ENCODE measurements around the gene ITIH3.

Gene ITIH3

GRCh38 chr3:52783211-52783555, 11.4 kb upstream of the ITIH3 start:
- no peak overlapping the region for H3K9ac ChIP-seq (ENCODE audit: low read length)
- WGBS (ENCODE audit: extremely low coverage, insufficient coverage, insufficient read length) = no CpG with 5 or more reads among the region's 3 CpGs
- no peak overlapping the region for H2BK12ac ChIP-seq (ENCODE audit: low read length)
- no peaks in the 10 kb centered on the region for H3K79me2 ChIP-seq (ENCODE audit: control insufficient read depth, insufficient read depth, low read length, poor library complexity)
- H3K4me3 ChIP-seq (ENCODE audit: low read depth, low read length) = no peak overlapping the region
- no peaks in the 10 kb centered on the region for H3K27me3 ChIP-seq (ENCODE audit: insufficient read depth, low read length)
- H4K91ac ChIP-seq (ENCODE audit: low read depth, low read length) = no peak overlapping the region
- H3K18ac ChIP-seq (ENCODE audit: low read length) = no peak overlapping the region
- H3K79me1 ChIP-seq (ENCODE audit: low read length) = no peaks in the 10 kb centered on the region
- no peaks in the 10 kb centered on the region for H3K4me1 ChIP-seq (ENCODE audit: control insufficient read depth in 1 of 2, insufficient read depth in 2 of 2, low read length in 2 of 2)
- H3K9me3 ChIP-seq (ENCODE audit: insufficient read depth, low read depth, low read length) = no peaks in the 10 kb centered on the region
- no peak overlapping the region for H3K14ac ChIP-seq (ENCODE audit: low read length)
- DNase-seq = no peak
- H2BK120ac ChIP-seq (ENCODE audit: insufficient read depth, low read length, poor library complexity) = no peak overlapping the region
- no peak overlapping the region for H3K27ac ChIP-seq (ENCODE audit: low read depth, low read length)
- no peak overlapping the region for H2AFZ ChIP-seq (ENCODE audit: insufficient read depth, low read length, poor library complexity)
- H2AK5ac ChIP-seq (ENCODE audit: low read length) = no peak overlapping the region
- no peak overlapping the region for H4K12ac ChIP-seq (ENCODE audit: low read depth, low read length)
- no peak overlapping the region for H3K4me2 ChIP-seq (ENCODE audit: low read length)
- no peak overlapping the region for H4K8ac ChIP-seq (ENCODE audit: low read depth, low read length)
- H3K4ac ChIP-seq (ENCODE audit: low read depth, low read length) = no peak overlapping the region
- no peaks in the 10 kb centered on the region for H3K36me3 ChIP-seq (ENCODE audit: control insufficient read depth in 1 of 2, insufficient read depth in 2 of 2, low read length in 2 of 2)
- H2BK5ac ChIP-seq (ENCODE audit: low read depth, low read length, poor library complexity) = no peak overlapping the region
- H3K23ac ChIP-seq (ENCODE audit: low read length) = no peak overlapping the region

- H3K23ac ChIP-seq (ENCODE audit: low read length) = no peak overlapping the region
- H3K4me2 ChIP-seq (ENCODE audit: low read length) = no peak overlapping the region
- no peak overlapping the region for H3K14ac ChIP-seq (ENCODE audit: low read length)
- H3K27me3 ChIP-seq (ENCODE audit: insufficient read depth, low read length) = no peaks in the 10 kb centered on the region
- no CpG with 5 or more reads among the region's 18 CpGs for WGBS (ENCODE audit: extremely low coverage, insufficient coverage, insufficient read length)
- no peak overlapping the region for H3K4me3 ChIP-seq (ENCODE audit: low read depth, low read length)
- no peak overlapping the region for H3K9ac ChIP-seq (ENCODE audit: low read length)
- no peak overlapping the region for H4K91ac ChIP-seq (ENCODE audit: low read depth, low read length)
- no peak overlapping the region for H2AK5ac ChIP-seq (ENCODE audit: low read length)
- no peak overlapping the region for H3K27ac ChIP-seq (ENCODE audit: low read depth, low read length)
- no peak for DNase-seq
- H2BK12ac ChIP-seq (ENCODE audit: low read length) = no peak overlapping the region
- no peaks in the 10 kb centered on the region for H3K79me1 ChIP-seq (ENCODE audit: low read length)
- no peaks in the 10 kb centered on the region for H3K36me3 ChIP-seq (ENCODE audit: control insufficient read depth in 1 of 2, insufficient read depth in 2 of 2, low read length in 2 of 2)
- H3K4me1 ChIP-seq (ENCODE audit: control insufficient read depth in 1 of 2, insufficient read depth in 2 of 2, low read length in 2 of 2) = no peaks in the 10 kb centered on the region
- no peak overlapping the region for H2BK5ac ChIP-seq (ENCODE audit: low read depth, low read length, poor library complexity)
- no peak overlapping the region for H4K12ac ChIP-seq (ENCODE audit: low read depth, low read length)
- no peak overlapping the region for H2AFZ ChIP-seq (ENCODE audit: insufficient read depth, low read length, poor library complexity)
- no peak overlapping the region for H4K8ac ChIP-seq (ENCODE audit: low read depth, low read length)
- H3K79me2 ChIP-seq (ENCODE audit: control insufficient read depth, insufficient read depth, low read length, poor library complexity) = no peaks in the 10 kb centered on the region
- no peaks in the 10 kb centered on the region for H3K9me3 ChIP-seq (ENCODE audit: insufficient read depth, low read depth, low read length)
- H3K18ac ChIP-seq (ENCODE audit: low read length) = no peak overlapping the region
- H3K4ac ChIP-seq (ENCODE audit: low read depth, low read length) = no peak overlapping the region
- H2BK120ac ChIP-seq (ENCODE audit: insufficient read depth, low read length, poor library complexity) = no peak overlapping the region
Observed at GRCh38 chr3:52784021-52784621, 10.5 kb upstream of the ITIH3 start.

GRCh38 chr3:52784931-52785590, 9.5 kb upstream of the ITIH3 start:
- Histone ChIP-seq H2BK12ac (ENCODE audit: low read length) (no peak overlapping the region), H3K4ac (ENCODE audit: low read depth, low read length) (no peak overlapping the region), H3K4me2 (ENCODE audit: low read length) (no peak overlapping the region), H4K91ac (ENCODE audit: low read depth, low read length) (no peak overlapping the region), H4K12ac (ENCODE audit: low read depth, low read length) (no peak overlapping the region), H3K23ac (ENCODE audit: low read length) (no peak overlapping the region), H3K9me3 (ENCODE audit: insufficient read depth, low read depth, low read length) (no peaks in the 10 kb centered on the region), H3K79me1 (ENCODE audit: low read length) (no peaks in the 10 kb centered on the region), H3K4me1 (ENCODE audit: control insufficient read depth in 1 of 2, insufficient read depth in 2 of 2, low read length in 2 of 2) (no peaks in the 10 kb centered on the region), H3K18ac (ENCODE audit: low read length) (no peak overlapping the region), H3K36me3 (ENCODE audit: control insufficient read depth in 1 of 2, insufficient read depth in 2 of 2, low read length in 2 of 2) (no peaks in the 10 kb centered on the region), H2AFZ (ENCODE audit: insufficient read depth, low read length, poor library complexity) (no peak overlapping the region), H3K27ac (ENCODE audit: low read depth, low read length) (no peak overlapping the region), H2BK5ac (ENCODE audit: low read depth, low read length, poor library complexity) (no peak overlapping the region), H3K27me3 (ENCODE audit: insufficient read depth, low read length) (no peaks in the 10 kb centered on the region), H2BK120ac (ENCODE audit: insufficient read depth, low read length, poor library complexity) (no peak overlapping the region), H2AK5ac (ENCODE audit: low read length) (no peak overlapping the region), H3K14ac (ENCODE audit: low read length) (no peak overlapping the region), H4K8ac (ENCODE audit: low read depth, low read length) (no peak overlapping the region), H3K4me3 (ENCODE audit: low read depth, low read length) (no peak overlapping the region), H3K9ac (ENCODE audit: low read length) (no peak overlapping the region), H3K79me2 (ENCODE audit: control insufficient read depth, insufficient read depth, low read length, poor library complexity) (no peaks in the 10 kb centered on the region)
- no CpG with 5 or more reads among the region's 5 CpGs for WGBS (ENCODE audit: extremely low coverage, insufficient coverage, insufficient read length)
- no peak for DNase-seq

- no peak overlapping the region for H3K18ac ChIP-seq (ENCODE audit: low read length)
- no peak overlapping the region for H3K4ac ChIP-seq (ENCODE audit: low read depth, low read length)
- no peak overlapping the region for H3K9ac ChIP-seq (ENCODE audit: low read length)
- no peaks in the 10 kb centered on the region for H3K36me3 ChIP-seq (ENCODE audit: control insufficient read depth in 1 of 2, insufficient read depth in 2 of 2, low read length in 2 of 2)
- H3K4me2 ChIP-seq (ENCODE audit: low read length) = no peak overlapping the region
- H3K27me3 ChIP-seq (ENCODE audit: insufficient read depth, low read length) = no peaks in the 10 kb centered on the region
- no peak overlapping the region for H4K12ac ChIP-seq (ENCODE audit: low read depth, low read length)
- H2BK120ac ChIP-seq (ENCODE audit: insufficient read depth, low read length, poor library complexity) = no peak overlapping the region
- H3K4me1 ChIP-seq (ENCODE audit: control insufficient read depth in 1 of 2, insufficient read depth in 2 of 2, low read length in 2 of 2) = no peaks in the 10 kb centered on the region
- no peak for DNase-seq
- no peaks in the 10 kb centered on the region for H3K79me2 ChIP-seq (ENCODE audit: control insufficient read depth, insufficient read depth, low read length, poor library complexity)
- no peak overlapping the region for H3K4me3 ChIP-seq (ENCODE audit: low read depth, low read length)
- no CpG with 5 or more reads among the region's 19 CpGs for WGBS (ENCODE audit: extremely low coverage, insufficient coverage, insufficient read length)
- H2AK5ac ChIP-seq (ENCODE audit: low read length) = no peak overlapping the region
- H4K8ac ChIP-seq (ENCODE audit: low read depth, low read length) = no peak overlapping the region
- no peak overlapping the region for H3K14ac ChIP-seq (ENCODE audit: low read length)
- H3K9me3 ChIP-seq (ENCODE audit: insufficient read depth, low read depth, low read length) = no peaks in the 10 kb centered on the region
- no peak overlapping the region for H3K23ac ChIP-seq (ENCODE audit: low read length)
- no peak overlapping the region for H4K91ac ChIP-seq (ENCODE audit: low read depth, low read length)
- H3K79me1 ChIP-seq (ENCODE audit: low read length) = no peaks in the 10 kb centered on the region
- no peak overlapping the region for H2BK5ac ChIP-seq (ENCODE audit: low read depth, low read length, poor library complexity)
- H3K27ac ChIP-seq (ENCODE audit: low read depth, low read length) = no peak overlapping the region
- no peak overlapping the region for H2AFZ ChIP-seq (ENCODE audit: insufficient read depth, low read length, poor library complexity)
- H2BK12ac ChIP-seq (ENCODE audit: low read length) = no peak overlapping the region
Observed at GRCh38 chr3:52786330-52787215, 8.0 kb upstream of the ITIH3 start.
